Measurements from ENCODE around the gene RAP1GAP.

RAP1GAP gene

DNA sequence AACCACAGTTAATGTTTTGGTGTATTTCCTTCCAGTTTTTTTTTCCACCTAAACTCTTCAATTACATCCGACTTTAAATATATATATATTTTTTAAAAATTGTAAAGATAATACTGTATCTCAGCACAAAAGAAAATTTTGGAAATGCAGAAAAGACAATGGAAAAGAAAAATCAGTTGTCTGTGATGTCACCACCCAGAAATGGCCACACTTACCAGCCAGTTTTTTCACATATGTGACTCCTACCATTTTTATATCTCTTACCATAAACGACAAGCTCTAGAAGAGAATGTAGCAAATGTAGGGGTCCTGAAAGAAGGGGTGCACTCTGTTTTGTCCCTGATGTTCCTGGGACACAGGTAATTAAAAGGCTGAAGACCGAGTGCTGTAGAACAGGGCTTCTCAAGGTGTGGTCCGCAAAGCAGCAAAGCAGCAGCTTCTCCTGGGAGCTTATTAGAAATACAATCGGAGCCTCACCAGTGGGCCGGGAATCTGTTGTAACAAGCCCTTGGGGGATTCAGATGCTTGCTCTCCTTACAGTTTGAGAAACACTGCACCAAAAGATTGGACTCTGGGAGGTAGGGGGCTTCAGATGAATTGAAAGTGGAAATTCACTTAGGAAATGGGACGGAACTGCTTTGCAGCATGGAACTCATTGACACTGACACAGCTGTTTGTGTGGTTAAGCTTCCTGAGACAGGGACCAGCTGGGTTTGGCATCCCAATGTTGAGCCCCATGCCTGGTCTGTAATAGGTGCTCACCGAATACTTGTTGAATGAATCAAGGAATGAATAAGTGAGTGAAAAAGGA, 115.8 kb downstream of the RAP1GAP start:
- in situ Hi-C loops (cut with MboI; ENCODE audit: low sequenced_read_pairs): no loop called here

DNA sequence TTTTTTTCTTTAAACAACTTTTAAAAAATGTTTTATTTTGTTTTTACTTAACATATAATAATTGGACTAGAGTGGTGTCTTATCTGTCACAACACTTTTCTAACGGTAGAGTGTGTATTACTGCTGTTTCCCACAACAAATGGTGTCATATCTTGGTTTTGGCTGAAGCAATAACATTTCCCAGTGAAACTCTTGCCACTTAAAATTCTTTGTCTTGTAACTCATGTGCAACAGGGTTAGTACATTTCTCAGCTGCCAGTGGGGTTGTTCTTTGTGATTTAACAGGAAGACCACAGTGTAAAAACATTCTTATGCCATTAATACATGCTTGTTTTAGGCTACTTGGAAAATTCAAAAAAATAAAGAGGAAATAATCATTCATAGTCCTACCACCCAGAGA, 116.4 kb downstream of the RAP1GAP start:
- in situ Hi-C loops (cut with MboI; ENCODE audit: low sequenced_read_pairs): no loop called here

DNA sequence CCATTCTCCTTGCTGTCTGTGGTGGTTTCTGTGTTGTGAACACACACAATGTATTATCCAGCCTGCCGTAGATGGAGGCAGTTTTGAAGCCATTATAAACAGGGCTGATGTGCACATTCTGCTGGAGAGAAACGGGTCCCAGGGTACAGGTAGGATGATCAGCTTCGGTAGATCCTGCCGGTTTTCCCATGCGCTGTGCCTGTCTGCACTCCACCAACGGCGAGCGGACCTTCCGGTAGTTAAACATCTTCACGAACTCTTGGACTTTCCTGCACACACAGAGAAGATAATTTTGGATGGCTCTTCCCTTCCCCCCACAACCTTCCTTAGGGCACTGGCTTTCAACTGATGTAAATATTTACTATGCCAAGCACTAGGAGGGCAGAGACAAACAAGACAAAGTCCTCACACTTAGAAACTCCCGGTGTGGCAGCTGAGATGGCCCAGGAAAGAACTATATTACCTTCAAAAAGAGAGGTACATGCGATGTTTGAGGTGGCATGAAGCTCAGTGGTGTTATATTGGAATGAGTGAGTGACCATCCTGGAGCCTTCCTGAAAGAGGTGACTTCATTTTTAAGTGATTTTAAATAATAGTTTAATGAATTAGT, 118.2 kb downstream of the RAP1GAP start:
- in situ Hi-C loops (cut with MboI; ENCODE audit: low sequenced_read_pairs): no loop called here

DNA sequence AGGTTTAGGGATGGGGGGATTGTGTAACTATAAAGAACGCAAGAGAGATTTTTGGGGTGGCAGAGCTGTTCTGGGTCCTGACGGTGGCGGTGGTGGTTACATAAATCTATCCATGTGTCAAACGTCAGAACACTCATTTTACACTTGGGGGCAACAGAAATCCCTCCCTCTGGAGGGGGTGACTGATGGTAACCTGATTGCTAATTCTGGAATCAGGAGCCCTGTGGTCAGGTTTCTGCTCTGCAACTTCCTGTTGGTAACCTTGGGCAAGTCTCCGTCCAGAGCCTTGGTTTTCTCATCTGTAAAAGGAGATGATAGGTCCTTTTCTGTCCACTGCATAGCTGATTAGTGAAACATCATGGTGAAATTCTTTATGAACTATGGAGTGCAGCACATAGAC, 119.1 kb downstream of the RAP1GAP start:
- in situ Hi-C loops (cut with MboI; ENCODE audit: low sequenced_read_pairs): no loop called here

DNA sequence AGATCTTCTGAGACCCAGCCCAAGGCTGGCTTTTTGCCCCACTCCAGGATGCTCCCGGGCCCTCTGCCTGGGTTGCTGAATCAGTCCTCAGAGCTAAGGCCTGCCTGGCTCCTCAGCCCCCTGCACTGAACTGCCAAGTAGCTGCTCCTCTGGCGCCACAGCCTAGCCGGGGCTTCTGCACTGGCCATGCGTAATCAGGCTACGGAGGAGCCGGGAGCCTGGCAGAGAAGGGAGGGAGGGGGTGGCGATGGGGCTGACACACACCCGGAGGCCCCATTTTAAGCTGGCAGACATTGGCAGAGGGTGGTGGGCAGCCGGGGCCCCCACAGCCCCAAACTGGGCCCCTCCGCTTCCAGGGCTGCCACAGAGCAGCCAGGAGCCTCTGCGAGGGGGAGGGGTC, 121.3 kb downstream of the RAP1GAP start:
- in situ Hi-C loops (cut with MboI; ENCODE audit: low sequenced_read_pairs): no loop called here
